Calu3 (cell line): Measurements from ENCODE around the gene RPS6KA2. TPM values are rescaled to one million over a fixed set of nuclear protein-coding genes. Genes with fewer than 3 reads are reported as not detected.

Source experiments
- BruUV-seq: library from RNA; stranded (reverse); fragments of 400-500 nt; replicated peaks from 2 replicates; lab custom pipeline; 2021; lab: Mats Ljungman, UMichigan
- CTCF ChIA-PET: fragments of 300-600 bp; sonication (Branson Sonifier 250); formaldehyde crosslinking; loops from one replicate; lab custom pipeline; 2022; ENCODE audit warnings: antibody characterized with exemption; lab: Charles Lee
- DNase-seq: peaks from one replicate; pipeline ENCODE4 v3.0.0; 2022
- H3K27ac Mint-ChIP-seq: one replicate; pipeline ENCODE4 v1.8.0; 2022; ENCODE audit warnings: mixed read lengths; ENCODE audit not compliant: unreplicated experiment
- H3K27me3 Mint-ChIP-seq: one replicate; pipeline ENCODE4 v1.8.0; 2022; ENCODE audit warnings: mixed read lengths; ENCODE audit not compliant: unreplicated experiment
- H3K36me3 Mint-ChIP-seq: one replicate; pipeline ENCODE4 v1.8.0; 2022; ENCODE audit warnings: mild to moderate bottlenecking, moderate library complexity, mixed read lengths; ENCODE audit not compliant: insufficient read depth, unreplicated experiment
- H3K4me1 Mint-ChIP-seq: one replicate; pipeline ENCODE4 v1.8.0; 2022; ENCODE audit warnings: mild to moderate bottlenecking, low read depth, mixed read lengths; ENCODE audit not compliant: unreplicated experiment
- H3K4me3 Mint-ChIP-seq: one replicate; pipeline ENCODE4 v1.8.0; 2022; ENCODE audit warnings: mild to moderate bottlenecking, low read depth, moderate library complexity, mixed read lengths; ENCODE audit not compliant: unreplicated experiment
- H3K9me3 Mint-ChIP-seq: one replicate; pipeline ENCODE4 v1.8.0; 2022; ENCODE audit warnings: low read depth, mixed read lengths; ENCODE audit not compliant: unreplicated experiment
- CTCF ChIP-seq: fragments of 200-600 bp; IDR thresholded peaks from one replicate; pipeline ENCODE4 v1.8.0; 2022; ENCODE audit warnings: antibody characterized with exemption; ENCODE audit not compliant: unreplicated experiment
- intact Hi-C: fragments of 100-400 bp; cut with micrococcal nuclease; formaldehyde crosslinking; loops from one replicate; pipeline ENCODE4 v1.10.0; 2022; ENCODE audit not compliant: unreplicated experiment
- total RNA-seq: library from RNA; stranded (reverse); gene quantifications from 2 replicates; pipeline ENCODE4 v1.2.3, GENCODE V29; 2022

Gene RPS6KA2
- total RNA-seq, 1 experiment from 2014 or later = 41.3 TPM

GRCh38 chr6:166563200-166563599 lies 63.9 kb downstream of the RPS6KA2 start:
- TF ChIP-seq CTCF = no peak
- BruUV-seq = no TSS peak
- no peak for DNase-seq
- peaks cover 4% of the 10 kb centered on the region for H3K36me3 Mint-ChIP-seq
- no peak overlapping the region for H3K4me3 Mint-ChIP-seq
- H3K9me3 Mint-ChIP-seq = peaks cover 2% of the 10 kb centered on the region
- CTCF ChIA-PET = no interaction called here
- H3K27me3 Mint-ChIP-seq = no peaks in the 10 kb centered on the region
- no peak overlapping the region for H3K27ac Mint-ChIP-seq
- peaks cover 20% of the 10 kb centered on the region for H3K4me1 Mint-ChIP-seq
- intact Hi-C loops = no loop called here

GRCh38 chr6:166562726-166563125 lies 64.3 kb downstream of the RPS6KA2 start:
- no TSS peak for BruUV-seq

GRCh38 chr6:166561771-166562359 lies 65.2 kb downstream of the RPS6KA2 start:
- peaks cover 2% of the 10 kb centered on the region for H3K9me3 Mint-ChIP-seq
- H3K36me3 Mint-ChIP-seq = peaks cover 11% of the 10 kb centered on the region
- intact Hi-C loops = no loop called here
- peaks cover 34% of the 10 kb centered on the region for H3K4me1 Mint-ChIP-seq
- H3K27ac Mint-ChIP-seq = no peak overlapping the region
- no peak overlapping the region for H3K4me3 Mint-ChIP-seq
- CTCF ChIA-PET = no interaction called here
- TF ChIP-seq CTCF = no peak
- H3K27me3 Mint-ChIP-seq = no peaks in the 10 kb centered on the region
- no TSS peak for BruUV-seq
- no peak for DNase-seq

More at GRCh38 chr6:166562726-166563125, 64.3 kb downstream of the RPS6KA2 start:
- CTCF ChIA-PET = no interaction called here
- Mint-ChIP-seq H3K27ac (no peak overlapping the region), H3K36me3 (peaks cover 4% of the 10 kb centered on the region), H3K4me1 (peaks cover 25% of the 10 kb centered on the region), H3K4me3 (no peak overlapping the region), H3K27me3 (no peaks in the 10 kb centered on the region), H3K9me3 (peaks cover 2% of the 10 kb centered on the region)
- intact Hi-C loops = no loop called here
- no peak for TF ChIP-seq CTCF
- DNase-seq = no peak

- DNase-seq = no peak
- Mint-ChIP-seq H3K4me1 (peaks cover 50% of the 10 kb centered on the region), H3K9me3 (peaks cover 2% of the 10 kb centered on the region), H3K36me3 (peaks cover 11% of the 10 kb centered on the region), H3K27me3 (no peaks in the 10 kb centered on the region), H3K27ac (no peak overlapping the region), H3K4me3 (no peak overlapping the region)
- no TSS peak for BruUV-seq
- CTCF ChIA-PET = no interaction called here
- intact Hi-C loops = no loop called here
- no peak for TF ChIP-seq CTCF
These were observed 66.8 kb downstream of the RPS6KA2 start for GRCh38 chr6:166560222-166560621.
